Activated CD8-positive, alpha-beta memory T cell treated with anti-CD3 and anti-CD28 coated beads, Interleukin-2, amount 50 U/mL, for 24 hours (primary cell): ENCODE data around the gene TMCO6.

ENCODE experiments used
- DNase-seq: peaks from one replicate; pipeline ENCODE4 v3.0.0-alpha.2; 2020; ENCODE audit errors: extremely low read depth

The TMCO6 gene

DNA sequence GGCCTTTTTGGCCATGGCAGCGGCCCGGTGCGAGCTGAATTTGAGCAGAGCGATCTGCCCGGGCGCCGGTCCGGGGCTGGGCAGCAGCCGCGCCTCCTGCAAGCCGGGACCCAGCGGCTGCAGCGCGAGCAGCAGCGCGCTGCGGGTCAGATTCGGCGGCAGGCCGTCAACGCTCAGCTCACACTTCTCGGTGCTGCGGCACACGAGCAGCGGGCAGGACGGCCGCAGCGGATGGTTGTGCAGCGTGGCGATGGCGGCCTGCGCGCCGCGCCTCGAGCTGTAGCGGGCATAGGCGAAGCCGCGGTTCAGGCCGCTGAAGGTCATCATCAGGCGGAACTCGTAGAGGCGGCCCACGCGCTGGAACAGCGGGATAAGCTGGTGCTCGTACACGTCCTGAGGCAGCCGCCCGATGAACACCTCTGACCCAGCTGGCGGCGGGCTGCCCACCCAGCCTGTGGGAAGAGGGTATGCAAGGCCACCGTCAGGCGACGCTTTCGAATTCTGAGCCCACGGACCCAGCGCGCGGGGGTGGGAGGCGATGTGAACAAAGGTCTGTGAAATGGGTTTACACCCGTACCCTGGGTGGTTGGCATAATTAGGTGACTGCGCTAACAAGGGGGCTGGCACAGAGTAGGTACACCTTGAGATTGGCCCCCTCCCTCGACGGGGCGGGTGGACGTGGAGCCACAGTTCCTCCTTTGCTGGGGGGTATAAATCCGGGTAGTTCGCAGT lies 33.4 kb downstream of the TMCO6 start:
- DNase-seq = no peak

- DNase-seq = no peak
Observed at GRCh38 chr5:140673187-140673976, 34.1 kb downstream of the TMCO6 start, which contains the start of gene DND1. DND1 (minus strand) TSS chr5:140673576; CDS start chr5:140673542, 34 bp downstream.

GRCh38 chr5:140674211-140674610 lies 35.0 kb downstream of the TMCO6 start:
- no peak for DNase-seq

DNA sequence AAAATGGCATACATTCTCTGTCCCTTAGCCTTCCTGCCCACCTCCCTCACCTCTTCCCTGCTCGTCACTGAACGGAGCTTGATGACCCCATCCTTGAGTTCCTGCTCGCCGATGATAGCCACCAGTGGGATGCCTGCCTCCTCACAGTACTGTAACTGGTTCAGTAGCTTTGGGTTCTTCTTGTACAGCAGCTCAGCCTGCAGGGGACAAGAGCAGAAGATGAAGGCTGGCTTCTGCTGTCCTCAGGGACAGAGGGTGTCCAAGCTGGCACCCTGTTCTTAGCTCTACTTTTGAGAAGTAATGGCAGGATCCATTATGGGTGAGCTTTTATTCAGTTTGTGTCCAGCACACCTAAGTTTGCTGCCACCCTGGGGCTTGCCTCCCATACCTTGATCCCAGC lies 35.4 kb downstream of the TMCO6 start:
- no peak for DNase-seq

DNA sequence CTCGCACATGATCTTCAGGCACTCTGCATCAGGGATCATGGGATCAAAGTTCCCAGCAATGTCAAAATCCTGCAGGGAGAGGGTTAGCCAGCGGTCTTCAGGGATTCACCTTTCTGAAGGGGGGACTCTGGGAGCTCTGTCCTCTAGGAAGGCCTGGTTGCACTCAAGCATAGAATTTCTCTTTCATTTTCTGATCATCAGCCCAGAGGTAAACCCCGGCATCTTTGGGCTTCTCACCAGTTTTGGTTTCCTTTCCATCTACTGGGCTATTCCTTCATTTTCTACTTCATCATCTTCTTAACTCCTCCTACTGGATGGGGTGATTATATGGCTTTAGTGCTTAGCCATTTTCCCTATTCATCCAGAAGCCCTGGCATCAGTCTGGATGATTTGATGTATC lies 38.7 kb downstream of the TMCO6 start:
- DNase-seq = no peak

- no peak for DNase-seq
Observed at GRCh38 chr5:140678993-140679392, 39.7 kb downstream of the TMCO6 start.

DNA sequence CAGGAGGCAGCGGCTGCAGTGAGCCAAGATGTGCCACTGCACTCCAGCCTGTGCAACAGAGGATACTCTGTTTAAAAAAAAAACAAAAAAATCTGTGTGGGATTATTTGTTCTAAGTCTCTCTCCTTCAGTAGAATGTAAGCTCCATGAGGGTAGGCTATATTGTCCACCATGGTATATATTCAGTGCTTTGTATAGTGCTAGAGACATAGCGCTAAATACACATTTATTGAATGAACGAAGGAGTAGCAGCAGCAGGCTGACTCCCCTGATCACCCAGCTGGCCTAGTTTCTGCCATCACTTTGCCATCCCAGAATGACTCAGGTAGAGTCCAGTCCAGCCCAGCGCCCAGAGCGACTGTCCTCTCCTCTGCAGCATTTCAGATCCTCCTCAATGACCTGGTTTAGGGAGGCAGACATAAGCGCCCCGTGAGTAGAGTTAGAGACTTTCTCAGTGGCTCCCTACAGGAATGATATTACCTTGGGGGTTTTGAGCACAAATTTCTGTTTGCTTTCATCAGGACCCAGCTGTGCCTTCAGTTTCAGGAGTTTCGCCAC lies 51.2 kb downstream of the TMCO6 start:
- no peak for DNase-seq

DNA sequence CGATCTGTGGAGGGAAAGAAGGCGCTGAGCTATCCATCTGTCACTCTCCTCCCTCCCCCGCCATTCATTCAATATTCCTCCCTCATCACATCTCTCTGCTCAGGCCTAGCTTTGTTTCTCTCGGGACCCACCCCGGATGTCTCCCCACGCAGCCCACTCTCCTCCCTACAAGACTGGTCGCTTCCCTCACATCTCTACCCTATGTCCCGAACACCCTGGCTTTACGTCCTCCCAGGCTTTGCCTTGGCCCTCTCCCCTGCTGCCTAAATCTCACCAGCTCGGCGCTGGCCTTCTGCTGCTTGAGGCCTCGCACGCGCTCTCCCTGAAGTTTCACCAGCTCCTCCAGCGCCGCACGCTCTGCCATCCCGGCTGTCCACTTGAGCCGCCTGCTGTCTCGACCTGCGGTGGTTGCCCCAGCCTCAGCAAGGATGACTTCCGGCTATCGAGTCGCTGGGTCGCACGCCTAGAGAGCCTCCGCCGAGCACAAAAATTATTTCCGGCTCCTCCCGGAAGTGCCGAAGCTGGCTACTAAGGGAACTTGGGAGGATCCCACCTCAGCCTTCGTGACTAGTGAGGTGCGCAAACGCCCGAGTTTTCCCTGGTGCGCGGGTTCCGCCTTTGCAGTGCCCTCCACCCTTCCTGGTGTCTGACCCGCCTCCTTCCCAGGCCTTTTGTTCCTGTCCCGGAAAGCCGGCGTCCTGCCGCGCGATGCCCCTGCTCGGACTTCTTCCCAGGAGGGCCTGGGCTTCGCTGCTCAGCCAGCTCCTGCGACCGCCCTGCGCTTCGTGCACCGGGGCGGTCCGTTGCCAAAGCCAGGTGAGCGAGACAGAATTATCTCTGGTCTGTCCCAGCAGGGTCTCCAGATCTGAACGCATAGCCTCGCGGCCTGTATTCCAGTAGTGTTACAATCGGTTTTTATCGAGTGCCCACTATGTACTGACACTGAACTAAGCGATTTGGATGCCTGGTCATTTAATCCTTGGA lies 52.0 kb downstream of the TMCO6 start, which contains the start of the genes HARS1 and HARS2:
TSS of gene HARS1 (minus strand) at position 430 of the 984 bp plus-strand sequence. CDS start at position 364, 66 bp downstream.
TSS of gene HARS2 (plus strand) at position 515 of the 984 bp plus-strand sequence. CDS start at position 709, 194 bp downstream.
- peak; percentile 73 for DNase-seq

DNA sequence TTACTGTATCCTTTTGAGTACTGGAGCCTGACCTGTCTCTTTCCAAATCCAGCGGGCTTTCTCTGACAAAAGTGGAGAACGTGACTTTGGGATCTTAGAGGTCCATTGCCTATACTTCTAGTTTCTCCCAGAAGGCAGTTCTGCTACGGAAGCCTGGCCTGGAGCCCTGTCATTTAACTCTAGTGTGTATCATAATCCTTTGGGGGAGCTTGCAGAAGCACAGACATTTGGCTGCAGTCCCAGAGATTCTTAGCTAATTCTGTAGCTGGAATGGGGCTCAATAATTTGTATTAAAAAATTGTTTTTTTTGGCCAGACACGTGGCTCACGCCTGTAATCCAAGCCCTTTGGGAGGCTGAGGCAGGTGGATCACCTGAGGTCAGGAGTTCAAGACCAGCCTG lies 55.0 kb downstream of the TMCO6 start:
- no peak for DNase-seq
